HCT116 (cell line): Measurements from ENCODE around the gene ARHGEF39. TPM values are rescaled to one million over a fixed set of nuclear protein-coding genes. Genes with fewer than 3 reads are reported as not detected.

Experiments
- ATAC-seq: fragments of 200-7000 bp; cut with Tn5 transposase; 2 replicates; pipeline ENCODE4 v1.9.1; 2020; ENCODE audit warnings: mild to moderate bottlenecking, moderate library complexity
- BruUV-seq: library from RNA; stranded (reverse); fragments of 400-500 nt; replicated peaks from 2 replicates; lab custom pipeline; 2021; lab: Mats Ljungman, UMichigan
- CTCF ChIA-PET: fragments of 300-600 bp; sonication (Branson Sonifier 250); formaldehyde crosslinking; loops from one replicate; lab custom pipeline; 2021; ENCODE audit warnings: antibody characterized with exemption; lab: Charles Lee
- POLR2A ChIA-PET: fragments of 300-600, 350-600 bp; sonication (Branson Sonifier 250); formaldehyde crosslinking; loops from one replicate; lab custom pipeline; 2021; ENCODE audit warnings: antibody characterized with exemption; lab: Charles Lee
- RAD21 ChIA-PET, 2 experiments: fragments of 300-600 bp; sonication (Branson Sonifier 250); formaldehyde crosslinking; loops; one replicate each; lab custom pipeline; 2023; ENCODE audit warnings: low total read pairs in 2 of 2; ENCODE audit not compliant: uncharacterized antibody in 2 of 2, unreplicated experiment in 2 of 2, low non-redundant PET in 1 of 2; lab: Charles Lee
- DNase-seq: peaks from one replicate; pipeline ENCODE4 v3.0.0-alpha.2; 2010; ENCODE audit warnings: low read depth, low spot score
- H2AFZ ChIP-seq: fragments of 200-600 bp; shearing (Covaris generic), sonication (generic); 2 replicates; pipeline ENCODE4 v1.6.1; 2017; ENCODE audit warnings: low read depth, mixed run types, mixed read lengths, antibody characterized with exemption, low read length; ENCODE audit not compliant: poor library complexity, severe bottlenecking
- H3K27ac ChIP-seq: 2 replicates; pipeline ENCODE4 v1.5.1; 2012; ENCODE audit warnings: low read depth, low read length
- H3K27me3 ChIP-seq: fragments of 200-600 bp; sonication (generic); 2 replicates; pipeline ENCODE4 v1.6.1; 2016; ENCODE audit warnings: mixed run types, low read length, mixed read lengths; ENCODE audit not compliant: insufficient read depth
- H3K36me3 ChIP-seq, 2 experiments: fragments of 200-500 bp in 1 of 2; fragments of 200-600 bp in 1 of 2; sonication (Bioruptor generic) in 1 of 2; sonication (generic) in 1 of 2; 2 replicates each; pipeline versions ENCODE4 v1.5.1 to v1.6.1; 2014 to 2016; ENCODE audit warnings: low read length in 2 of 2, inconsistent platforms in 1 of 2, mixed read lengths in 1 of 2, mixed run types in 1 of 2; ENCODE audit not compliant: insufficient read depth in 2 of 2, control insufficient read depth in 1 of 2
- H3K4me1 ChIP-seq, 2 experiments: fragments of 200-600 bp in 1 of 2; sonication (generic) in 1 of 2; 2 replicates each; pipeline versions ENCODE4 v1.5.1 to v1.6.1; 2012 to 2017; ENCODE audit warnings: low read length in 2 of 2, inconsistent platforms in 1 of 2, mild to moderate bottlenecking in 1 of 2, mixed read lengths in 1 of 2, mixed run types in 1 of 2, moderate library complexity in 1 of 2; ENCODE audit not compliant: insufficient read depth in 2 of 2, control insufficient read depth in 1 of 2
- H3K4me2 ChIP-seq: fragments of 200-600 bp; sonication (generic); 2 replicates; pipeline ENCODE4 v1.6.1; 2017; ENCODE audit warnings: mixed run types, low read length, mixed read lengths
- H3K4me3 ChIP-seq, 2 experiments: fragments of 200-600 bp in 1 of 2; sonication (generic) in 1 of 2; replicated peaks in 1 of 2; 2 replicates each; pipeline ENCODE4 v1.5.1; 2011 to 2016; ENCODE audit warnings: low read length in 2 of 2, control low read depth in 1 of 2, low read depth in 1 of 2, mild to moderate bottlenecking in 1 of 2, mixed read lengths in 1 of 2, mixed run types in 1 of 2
- H3K79me2 ChIP-seq: fragments of 200-600 bp; sonication (generic); 2 replicates; pipeline ENCODE4 v1.6.1; 2017; ENCODE audit warnings: mild to moderate bottlenecking, mixed run types, low read length, moderate library complexity, mixed read lengths; ENCODE audit not compliant: insufficient read depth
- H3K9ac ChIP-seq: fragments of 200-600 bp; sonication (generic); 2 replicates; pipeline ENCODE4 v1.6.1; 2016; ENCODE audit warnings: low read length, mixed read lengths
- H3K9me2 ChIP-seq: fragments of 200-600 bp; sonication (generic), shearing (Covaris generic); 2 replicates; pipeline ENCODE4 v1.6.1; 2017; ENCODE audit warnings: mixed run types, mild to moderate bottlenecking, moderate library complexity; ENCODE audit not compliant: insufficient read depth
- H3K9me3 ChIP-seq, 2 experiments: fragments of 200-500 bp in 1 of 2; fragments of 200-600 bp in 1 of 2; sonication (Bioruptor generic) in 1 of 2; sonication (generic) in 1 of 2; 2 replicates each; pipeline ENCODE4 v1.6.1; 2014 to 2017; ENCODE audit warnings: low read length in 2 of 2, mixed read lengths in 2 of 2, inconsistent platforms in 1 of 2, low read depth in 1 of 2, mild to moderate bottlenecking in 1 of 2, mixed run types in 1 of 2, moderate library complexity in 1 of 2; ENCODE audit not compliant: control insufficient read depth in 1 of 2, insufficient read depth in 1 of 2
- H4K20me1 ChIP-seq: fragments of 200-600 bp; sonication (generic), shearing (Covaris generic); 2 replicates; pipeline ENCODE4 v1.6.1; 2017; ENCODE audit warnings: mixed run types, mild to moderate bottlenecking, moderate library complexity; ENCODE audit not compliant: insufficient read depth
- ATF3 ChIP-seq: IDR thresholded peaks from 2 replicates; pipeline ENCODE4 v1.6.1; 2012
- CBX3 ChIP-seq: IDR thresholded peaks from 2 replicates; pipeline ENCODE4 v1.6.1; 2012; ENCODE audit warnings: low read depth
- CTCF ChIP-seq, 3 experiments: fragments of 200-600 bp in 1 of 3; sonication (generic) in 1 of 3; IDR thresholded peaks in 2 of 3; conservative IDR thresholded peaks in 1 of 3; 2 replicates each; pipeline ENCODE4 v1.5.1; 2012 to 2017; ENCODE audit warnings: low read depth in 2 of 3, low read length in 2 of 3, antibody characterized with exemption in 1 of 3, borderline replicate concordance in 1 of 3, control low read depth in 1 of 3, mild to moderate bottlenecking in 1 of 3, mixed read lengths in 1 of 3, mixed run types in 1 of 3, moderate library complexity in 1 of 3; ENCODE audit not compliant: insufficient read depth in 1 of 3
- ELF1 ChIP-seq: IDR thresholded peaks from 2 replicates; pipeline ENCODE4 v1.6.1; 2012; ENCODE audit warnings: low read depth, borderline replicate concordance
- EZH2 ChIP-seq: fragments of 200-600 bp; sonication (generic); IDR thresholded peaks from 2 replicates; pipeline ENCODE4 v1.6.1; 2017; ENCODE audit warnings: antibody characterized with exemption, mixed run types
- FOSL1 ChIP-seq: IDR thresholded peaks from 2 replicates; pipeline ENCODE4 v1.6.1; 2012; ENCODE audit warnings: low read depth
- JUND ChIP-seq: IDR thresholded peaks from 2 replicates; pipeline ENCODE4 v1.6.1; 2012
- POLR2A ChIP-seq: IDR thresholded peaks from 2 replicates; pipeline ENCODE4 v1.7.0; 2011; ENCODE audit warnings: borderline replicate concordance; ENCODE audit not compliant: insufficient read depth, insufficient read length; ENCODE audit errors: extremely low read depth
- POLR2AphosphoS5 ChIP-seq: IDR thresholded peaks from 2 replicates; pipeline ENCODE4 v1.6.1; 2011; ENCODE audit warnings: mild to moderate bottlenecking, low read depth, low read length, moderate library complexity
- RAD21 ChIP-seq: IDR thresholded peaks from 2 replicates; pipeline ENCODE4 v1.6.1; 2012; ENCODE audit warnings: low read depth, mild to moderate bottlenecking
- SIN3A ChIP-seq: IDR thresholded peaks from 2 replicates; pipeline ENCODE4 v1.6.1; 2012; ENCODE audit warnings: low read depth
- SP1 ChIP-seq: IDR thresholded peaks from 2 replicates; pipeline ENCODE4 v1.6.1; 2012; ENCODE audit warnings: low read depth
- YY1 ChIP-seq: IDR thresholded peaks from 2 replicates; pipeline ENCODE4 v1.6.1; 2011; ENCODE audit warnings: low read length, low read depth, moderate library complexity, mild to moderate bottlenecking; ENCODE audit not compliant: insufficient replicate concordance; ENCODE audit errors: extremely low read depth
- ZFX ChIP-seq: fragments of 450-650 bp; IDR thresholded peaks from 2 replicates; pipeline ENCODE4 v1.6.1; 2017
- intact Hi-C: fragments of 100-400 bp; cut with micrococcal nuclease; formaldehyde crosslinking; loops from 2 replicates; pipeline ENCODE4 v1.10.0; 2022
- total RNA-seq: library from RNA; stranded (reverse); gene quantifications from one replicate; pipeline ENCODE4 v1.2.1, GENCODE V29; 2021; ENCODE audit not compliant: unreplicated experiment
- TF ChIP-seq, protein P1 (sequence below): IDR thresholded peaks from 2 replicates; pipeline ENCODE4 v1.6.1; 2011; ENCODE audit warnings: mild to moderate bottlenecking, low read length, moderate library complexity; ENCODE audit not compliant: insufficient replicate concordance; ENCODE audit errors: extremely low read depth
- TF ChIP-seq, protein P2 (sequence below): IDR thresholded peaks from 2 replicates; pipeline ENCODE4 v1.6.1; 2012

Gene ARHGEF39
- total RNA-seq, 1 experiment from 2014 or later = 29.8 TPM

DNA sequence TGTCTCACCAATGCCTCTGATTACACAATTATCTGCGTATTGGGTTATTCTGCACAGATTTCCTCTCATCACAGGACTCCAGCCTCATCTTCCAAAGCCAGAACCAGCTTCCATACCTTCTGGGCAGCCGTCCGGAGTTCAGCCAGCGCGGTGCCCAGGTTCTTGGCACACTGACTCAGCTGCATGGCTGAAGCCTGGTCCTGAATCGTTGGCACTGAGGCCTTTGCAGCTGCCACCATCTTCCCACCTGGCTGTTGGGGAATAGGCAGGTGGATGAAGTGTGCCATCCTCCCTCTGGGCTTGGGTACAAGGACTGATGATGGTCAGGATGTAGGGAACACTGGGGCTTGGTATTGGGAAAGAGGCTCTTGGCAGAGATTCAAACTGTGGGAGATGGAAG lies 49.1 kb upstream of the ARHGEF39 start:
- ATAC-seq (no peak), DNase-seq (no peak)
- ChIA-PET POLR2A (no interaction called here), CTCF (no interaction called here), RAD21 (no interaction called here)
- Histone ChIP-seq H3K27ac (no peak overlapping the region), H2AFZ (no peak overlapping the region), H3K9me3 (no peaks in the 10 kb centered on the region), H3K36me3 (peaks cover 67% of the 10 kb centered on the region in 2 experiments), H3K9ac (no peak overlapping the region), H3K79me2 (no peaks in the 10 kb centered on the region), H3K9me2 (no peaks in the 10 kb centered on the region), H3K4me3 (no peak overlapping the region), H3K4me2 (no peak overlapping the region), H3K4me1 (no peaks in the 10 kb centered on the region), H3K27me3 (no peaks in the 10 kb centered on the region), H4K20me1 (no peaks in the 10 kb centered on the region)
- no TSS peak for BruUV-seq
- intact Hi-C loops = no loop called here
- TF ChIP-seq POLR2A = no peak
- no peak for TF ChIP-seq EZH2
- TF ChIP-seq SP1 = no peak
- no peak for TF ChIP-seq CTCF (IDR thresholded peaks at IDR 0.05 in 2 of 3, conservative IDR thresholded peaks at IDR 0.05 in 1 of 3; ENCODE audit: borderline replicate concordance in 1 of 3, insufficient read depth in 1 of 3, low read depth in 2 of 3, low read length in 2 of 3)

- RAD21 ChIA-PET = no interaction called here
- H3K9me3 ChIP-seq = no peaks in the 10 kb centered on the region
- H3K4me1 ChIP-seq = no peaks in the 10 kb centered on the region
- no peaks in the 10 kb centered on the region for H3K27me3 ChIP-seq
- CTCF ChIA-PET = no interaction called here
- H4K20me1 ChIP-seq = no peaks in the 10 kb centered on the region
- TF ChIP-seq, protein P1, sequence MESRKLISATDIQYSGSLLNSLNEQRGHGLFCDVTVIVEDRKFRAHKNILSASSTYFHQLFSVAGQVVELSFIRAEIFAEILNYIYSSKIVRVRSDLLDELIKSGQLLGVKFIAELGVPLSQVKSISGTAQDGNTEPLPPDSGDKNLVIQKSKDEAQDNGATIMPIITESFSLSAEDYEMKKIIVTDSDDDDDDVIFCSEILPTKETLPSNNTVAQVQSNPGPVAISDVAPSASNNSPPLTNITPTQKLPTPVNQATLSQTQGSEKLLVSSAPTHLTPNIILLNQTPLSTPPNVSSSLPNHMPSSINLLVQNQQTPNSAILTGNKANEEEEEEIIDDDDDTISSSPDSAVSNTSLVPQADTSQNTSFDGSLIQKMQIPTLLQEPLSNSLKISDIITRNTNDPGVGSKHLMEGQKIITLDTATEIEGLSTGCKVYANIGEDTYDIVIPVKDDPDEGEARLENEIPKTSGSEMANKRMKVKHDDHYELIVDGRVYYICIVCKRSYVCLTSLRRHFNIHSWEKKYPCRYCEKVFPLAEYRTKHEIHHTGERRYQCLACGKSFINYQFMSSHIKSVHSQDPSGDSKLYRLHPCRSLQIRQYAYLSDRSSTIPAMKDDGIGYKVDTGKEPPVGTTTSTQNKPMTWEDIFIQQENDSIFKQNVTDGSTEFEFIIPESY = no peak
- no peak for TF ChIP-seq CBX3
- no peak for TF ChIP-seq ZFX
- TF ChIP-seq POLR2A = no peak
- no peak for TF ChIP-seq SIN3A
- no peak for TF ChIP-seq RAD21
- TF ChIP-seq FOSL1 = no peak
- no peak for TF ChIP-seq YY1
- no peak for TF ChIP-seq POLR2AphosphoS5
- no peak for TF ChIP-seq ATF3
- no peak for TF ChIP-seq JUND
- TF ChIP-seq, protein P2, sequence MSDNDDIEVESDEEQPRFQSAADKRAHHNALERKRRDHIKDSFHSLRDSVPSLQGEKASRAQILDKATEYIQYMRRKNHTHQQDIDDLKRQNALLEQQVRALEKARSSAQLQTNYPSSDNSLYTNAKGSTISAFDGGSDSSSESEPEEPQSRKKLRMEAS = no peak
- no peak for TF ChIP-seq ELF1
- ATAC-seq (no peak), DNase-seq (no peak)
- no peaks in the 10 kb centered on the region for H3K9me2 ChIP-seq
- no peak overlapping the region for H3K4me3 ChIP-seq
- no peak overlapping the region for H3K4me2 ChIP-seq
- intact Hi-C loops = no loop called here
- no peaks in the 10 kb centered on the region for H3K79me2 ChIP-seq
- no peak overlapping the region for H3K27ac ChIP-seq
- POLR2A ChIA-PET = no interaction called here
- H2AFZ ChIP-seq = no peak overlapping the region
- no TSS peak for BruUV-seq
- H3K36me3 ChIP-seq = peaks cover 62 to 65% of the 10 kb centered on the region in 2 experiments
- H3K9ac ChIP-seq = no peak overlapping the region
Observed at GRCh38 chr9:35713578-35713977, 48.6 kb upstream of the ARHGEF39 start.
